Medulla oblongata (tissue), 1 donor: ENCODE results near the gene ADAMTSL4.

Source experiments
- DNase-seq: peaks from one replicate; pipeline ENCODE4 v3.0.0-alpha.2; 2015; ENCODE audit errors: extremely low spot score

The ADAMTSL4 gene

DNA sequence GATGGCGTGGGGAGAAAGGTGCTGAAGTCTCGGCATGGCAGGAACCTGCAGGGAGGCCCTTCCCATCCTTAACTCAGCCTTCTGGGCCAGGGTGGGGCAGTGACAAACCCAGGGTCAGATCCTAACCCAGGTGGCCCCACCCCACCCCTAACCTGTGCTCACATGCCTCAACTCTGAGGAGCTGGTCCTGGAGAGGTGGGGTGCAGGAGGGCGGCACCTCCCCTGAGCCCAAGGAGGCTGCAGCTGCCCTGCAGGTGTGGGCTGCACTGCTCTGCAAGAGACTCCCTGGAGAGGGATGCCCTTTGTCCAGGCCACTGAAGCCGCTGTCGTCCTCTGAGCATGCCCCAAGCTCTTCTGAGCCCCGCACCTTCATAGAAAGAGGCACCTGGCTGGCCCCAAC, 15.2 kb upstream of the ADAMTSL4 start:
- no peak for DNase-seq

DNA sequence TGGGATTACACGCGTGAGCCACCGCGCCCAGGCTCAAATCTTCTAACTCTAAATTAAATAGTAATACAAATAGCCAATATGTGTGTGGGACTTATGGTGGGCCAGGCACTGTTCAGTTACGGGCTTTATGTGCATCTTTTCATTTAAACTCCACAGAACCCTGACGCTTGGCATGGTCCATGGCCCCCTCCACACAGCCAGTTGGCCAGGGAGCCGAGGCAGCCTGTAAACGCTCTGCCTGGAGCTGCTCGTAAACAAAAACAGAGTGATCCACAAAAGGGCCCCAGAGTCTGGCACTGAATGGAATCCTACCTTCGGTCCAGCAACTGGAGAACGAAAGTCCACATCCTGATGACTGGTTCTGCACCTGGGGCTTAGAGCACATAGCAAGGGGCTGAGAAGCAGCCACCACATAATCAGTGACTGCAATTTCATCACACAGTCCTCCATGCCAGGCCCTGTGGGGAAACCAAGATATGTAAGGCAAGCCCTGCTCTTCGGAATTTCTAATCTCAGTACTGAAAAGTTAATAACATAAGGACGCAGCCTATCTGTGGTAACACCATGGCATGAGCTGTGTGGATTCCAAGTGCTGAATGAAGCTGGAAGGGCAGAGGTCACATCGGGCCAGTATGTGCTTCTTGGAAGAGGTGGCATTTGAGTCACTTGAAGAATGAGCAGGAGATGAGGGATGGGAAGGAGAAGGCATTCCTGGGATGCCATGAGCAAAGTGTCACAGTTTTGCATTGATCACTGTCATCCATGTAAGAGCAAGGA, 13.5 kb upstream of the ADAMTSL4 start:
- no peak for DNase-seq

DNA sequence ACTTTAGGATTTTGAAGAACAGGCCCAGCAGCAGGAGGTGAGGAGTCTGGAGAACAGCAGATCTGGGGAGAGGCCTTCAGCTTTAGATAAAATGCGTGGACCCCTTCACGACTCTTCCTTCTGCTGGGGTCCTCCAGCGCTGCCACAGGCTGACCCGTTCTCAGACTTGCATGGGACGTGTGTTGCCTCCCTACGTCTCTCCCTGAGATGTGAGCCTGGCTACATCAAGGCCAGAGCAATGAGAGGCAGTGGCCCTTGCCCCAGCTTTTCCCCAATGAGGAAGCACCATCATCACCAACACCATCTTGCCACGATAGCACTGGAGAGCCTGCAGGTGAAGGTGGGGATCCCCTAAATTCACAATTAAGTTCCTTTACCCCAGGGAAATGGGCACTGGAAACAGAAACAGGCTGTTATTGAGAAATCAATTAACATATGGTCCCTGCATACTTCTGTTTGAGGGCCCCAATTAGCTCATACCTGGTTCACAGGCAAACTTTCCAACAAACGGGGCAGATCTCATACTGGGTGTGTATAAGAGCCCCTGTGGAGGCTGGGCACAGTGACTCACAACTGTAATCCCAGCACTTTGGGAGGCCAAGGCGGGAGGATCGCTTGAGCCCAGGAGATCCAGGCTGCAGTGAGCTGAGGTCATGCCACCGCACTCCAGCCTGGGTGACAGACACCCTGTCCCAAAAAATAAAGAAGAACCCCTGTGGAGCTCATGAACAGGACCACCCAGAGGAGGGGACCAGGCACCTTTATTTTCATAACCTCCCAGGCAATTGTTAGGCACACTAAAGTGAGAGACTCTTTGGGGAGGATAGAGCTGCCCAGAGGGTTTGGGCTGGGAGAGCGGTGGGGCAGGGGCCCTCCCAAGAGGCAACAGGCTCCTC, 12.1 kb upstream of the ADAMTSL4 start:
- DNase-seq: no peak

DNA sequence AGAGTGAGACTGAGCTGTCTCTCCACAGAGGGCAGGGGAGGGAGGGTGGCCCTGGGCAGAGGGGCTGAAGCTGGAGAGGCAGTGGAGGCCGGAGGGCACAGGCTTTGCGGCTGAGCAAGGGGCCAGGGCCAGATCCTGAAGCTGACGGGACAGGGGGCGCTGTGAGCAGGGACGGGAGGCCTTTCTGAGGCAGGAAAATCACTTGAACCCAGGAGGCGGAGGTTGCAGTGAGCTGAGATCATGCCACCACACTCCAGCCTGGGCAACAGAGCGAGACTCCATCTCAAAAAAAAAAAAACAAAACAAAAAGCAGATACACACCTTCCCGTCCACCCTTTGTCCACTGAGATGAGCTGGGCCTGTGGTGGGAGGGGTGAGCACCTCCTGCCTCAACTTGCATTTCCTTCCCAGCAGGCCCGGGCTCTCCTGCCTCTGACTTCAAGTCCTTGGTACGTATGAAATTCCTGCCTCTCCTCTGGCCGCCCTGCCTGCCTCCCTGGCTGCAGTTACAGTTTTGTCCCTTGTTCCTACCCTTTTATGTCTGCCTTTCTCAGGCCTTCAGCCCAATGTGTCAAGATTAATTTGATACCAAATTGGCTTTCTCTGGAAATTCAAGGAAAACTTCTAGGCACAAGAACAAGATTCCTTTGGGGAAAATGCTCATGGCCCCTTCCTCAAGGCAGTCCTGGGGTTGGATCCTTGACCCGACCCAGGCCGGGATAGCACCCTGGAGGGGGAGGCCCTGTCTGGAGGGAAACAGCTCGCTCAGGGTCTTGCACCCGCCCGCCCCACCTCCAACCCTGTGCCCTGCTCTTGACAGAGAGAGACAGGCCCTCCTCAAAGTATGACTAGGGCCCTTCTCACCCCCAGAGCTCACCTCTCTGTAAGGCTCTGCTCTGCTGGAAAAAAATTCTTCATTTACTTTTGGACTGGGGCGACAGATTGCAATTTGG, 11.2 kb upstream of the ADAMTSL4 start:
- no peak for DNase-seq

DNA sequence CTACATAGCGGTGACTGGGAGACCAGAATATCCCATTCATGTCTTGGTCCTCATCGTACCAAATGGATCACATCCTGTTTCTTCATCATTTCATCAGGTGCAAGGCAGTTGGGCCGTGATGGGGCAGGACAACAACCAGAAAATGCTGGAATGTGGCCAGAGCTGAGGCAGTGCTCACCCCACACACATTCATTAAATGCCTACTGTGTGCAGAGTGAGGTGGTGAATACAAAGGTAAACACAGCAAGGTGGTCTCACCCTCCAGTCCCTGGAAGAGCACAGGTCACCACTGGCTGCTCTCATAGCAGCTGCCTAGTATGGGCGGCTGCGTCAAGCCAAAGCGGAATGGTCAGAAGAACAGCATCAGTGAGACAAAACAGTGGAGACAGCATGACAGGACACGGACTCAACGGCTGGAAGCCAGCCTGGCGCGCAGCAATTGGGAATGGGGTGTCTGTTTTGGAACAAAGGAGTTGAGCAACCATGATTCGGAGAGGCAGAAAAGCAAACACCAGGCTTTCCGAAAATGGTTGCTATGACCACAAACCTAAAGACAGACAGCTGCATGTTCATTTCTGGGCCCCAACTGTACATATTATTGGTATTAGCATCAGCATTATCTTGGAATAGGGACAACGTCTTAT, 5.6 kb upstream of the ADAMTSL4 start:
- DNase-seq: no peak

DNA sequence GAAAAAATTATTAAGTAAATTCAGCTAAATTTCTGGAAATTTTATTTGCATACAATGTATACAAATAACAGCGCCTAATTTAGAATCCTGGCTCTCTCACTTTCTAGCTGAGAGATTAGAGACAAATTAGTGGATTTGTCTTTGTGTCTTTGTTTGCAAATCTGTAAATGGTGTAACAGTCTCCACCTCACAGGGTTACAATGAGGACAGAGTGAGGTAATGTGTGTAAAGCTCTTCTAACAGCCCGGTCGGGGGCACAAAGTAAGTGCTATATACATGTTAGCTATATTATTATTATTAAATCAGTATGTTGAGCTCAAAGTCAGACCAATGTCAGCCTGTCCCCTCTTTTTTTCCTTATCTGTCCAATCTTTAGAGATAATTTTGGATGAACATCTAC, 5.0 kb upstream of the ADAMTSL4 start:
- no peak for DNase-seq

DNA sequence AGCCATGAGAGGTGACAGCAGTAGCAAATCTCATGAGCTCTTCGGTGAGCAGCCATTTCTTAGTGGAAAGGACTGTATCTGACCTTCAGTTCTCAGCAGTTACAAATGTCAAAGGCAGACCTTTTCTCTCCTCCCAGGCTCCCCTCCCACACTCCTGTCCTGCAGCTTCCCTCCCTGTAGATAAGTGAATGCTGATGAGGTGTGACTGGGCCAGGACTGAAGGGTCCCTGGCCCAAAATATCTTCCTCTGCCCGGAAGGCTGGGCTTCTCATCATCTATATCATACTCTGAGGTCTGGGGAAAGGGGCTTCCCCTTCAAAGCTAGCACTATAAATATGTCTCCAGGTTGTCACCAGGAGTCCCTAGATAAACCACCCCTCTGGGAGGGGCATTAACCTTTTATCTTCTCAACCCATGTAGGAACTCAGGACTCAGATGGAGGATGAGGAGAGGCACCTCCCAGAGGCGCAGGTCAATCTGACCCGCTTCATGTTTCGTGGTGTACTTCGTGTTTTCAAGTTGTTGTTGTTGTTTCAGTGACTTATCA, 3.6 kb upstream of the ADAMTSL4 start:
- no peak for DNase-seq

DNA sequence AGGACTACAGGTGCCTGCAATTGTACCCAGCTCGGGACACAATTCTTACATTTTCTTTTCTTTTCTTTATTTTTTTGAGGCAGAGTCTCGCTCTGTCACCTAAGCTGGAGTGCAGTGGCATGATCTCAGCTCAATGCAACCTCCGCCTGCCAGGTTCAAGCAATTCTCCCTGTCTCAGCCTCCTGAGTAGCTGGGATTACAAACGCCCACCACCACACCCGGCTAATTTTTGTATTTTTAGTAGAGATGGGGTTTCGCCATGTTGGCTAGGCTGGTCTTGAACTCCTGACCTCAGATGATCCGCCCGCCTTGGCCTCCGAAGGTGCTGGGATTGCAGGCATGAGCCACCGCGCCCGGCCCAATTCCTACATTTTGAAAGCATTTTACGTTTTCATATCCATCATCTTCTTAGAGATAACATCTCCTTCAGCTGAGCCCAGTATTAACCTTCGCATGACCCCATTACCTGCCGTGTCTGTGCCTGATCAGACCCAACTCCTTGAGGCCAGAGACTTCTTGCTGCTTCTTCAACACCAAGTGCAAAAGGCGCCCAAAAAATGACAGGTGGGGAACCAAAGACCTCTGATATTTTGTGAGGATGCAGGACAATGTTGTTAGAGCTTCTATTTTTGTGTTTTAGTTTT, 2.8 kb upstream of the ADAMTSL4 start:
- DNase-seq: no peak

DNA sequence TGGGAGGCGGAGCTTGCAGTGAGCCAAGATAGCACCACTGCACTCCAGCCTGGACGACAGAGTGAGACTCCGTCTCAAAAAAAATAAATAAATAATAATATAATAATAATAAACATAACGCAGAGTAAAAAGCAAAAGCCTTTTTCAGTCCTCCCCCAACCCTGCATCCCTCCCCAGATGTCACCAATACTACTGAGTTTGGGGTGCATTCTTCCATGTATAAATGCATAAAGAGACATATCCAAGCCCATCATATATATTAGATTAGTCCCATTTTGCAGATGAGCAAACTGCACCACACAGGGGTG, 930 bp upstream of the ADAMTSL4 start:
- DNase-seq: no peak

DNA sequence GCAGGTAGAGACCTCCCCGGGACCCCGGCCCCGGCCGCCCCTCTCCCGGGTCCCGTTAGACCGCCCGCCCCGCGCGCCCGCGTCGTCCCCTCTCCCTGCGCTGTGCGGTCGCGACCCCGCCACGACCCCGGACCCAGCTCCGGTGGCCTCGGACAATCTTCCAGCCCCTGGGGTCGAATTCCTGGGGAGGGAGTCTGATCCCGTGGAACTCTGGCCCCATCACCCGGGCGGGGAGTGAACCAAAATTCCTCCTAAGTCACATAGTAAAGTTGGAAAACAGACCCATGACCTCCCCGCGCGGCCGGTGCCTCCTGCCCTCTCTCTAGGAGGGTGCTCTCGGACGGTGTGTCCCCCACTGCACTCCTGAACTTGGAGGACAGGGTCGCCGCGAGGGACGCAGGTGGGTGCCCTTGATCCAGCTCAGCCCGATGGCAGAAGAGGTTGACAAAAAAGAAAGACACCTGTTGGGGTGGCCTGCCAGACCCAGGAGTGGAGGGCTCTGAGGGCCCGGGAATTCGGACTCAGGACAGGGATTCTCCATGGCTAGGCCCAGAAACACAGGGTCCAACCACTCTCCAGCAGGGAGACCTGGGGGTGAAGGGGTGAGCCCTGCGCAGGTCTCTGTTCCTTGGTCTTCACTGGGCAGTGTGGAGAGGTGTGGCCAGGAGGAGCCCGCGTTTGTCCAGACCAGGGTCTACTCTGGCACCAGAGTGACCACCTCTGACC, 451 bp downstream of the ADAMTSL4 start:
- no peak for DNase-seq

DNA sequence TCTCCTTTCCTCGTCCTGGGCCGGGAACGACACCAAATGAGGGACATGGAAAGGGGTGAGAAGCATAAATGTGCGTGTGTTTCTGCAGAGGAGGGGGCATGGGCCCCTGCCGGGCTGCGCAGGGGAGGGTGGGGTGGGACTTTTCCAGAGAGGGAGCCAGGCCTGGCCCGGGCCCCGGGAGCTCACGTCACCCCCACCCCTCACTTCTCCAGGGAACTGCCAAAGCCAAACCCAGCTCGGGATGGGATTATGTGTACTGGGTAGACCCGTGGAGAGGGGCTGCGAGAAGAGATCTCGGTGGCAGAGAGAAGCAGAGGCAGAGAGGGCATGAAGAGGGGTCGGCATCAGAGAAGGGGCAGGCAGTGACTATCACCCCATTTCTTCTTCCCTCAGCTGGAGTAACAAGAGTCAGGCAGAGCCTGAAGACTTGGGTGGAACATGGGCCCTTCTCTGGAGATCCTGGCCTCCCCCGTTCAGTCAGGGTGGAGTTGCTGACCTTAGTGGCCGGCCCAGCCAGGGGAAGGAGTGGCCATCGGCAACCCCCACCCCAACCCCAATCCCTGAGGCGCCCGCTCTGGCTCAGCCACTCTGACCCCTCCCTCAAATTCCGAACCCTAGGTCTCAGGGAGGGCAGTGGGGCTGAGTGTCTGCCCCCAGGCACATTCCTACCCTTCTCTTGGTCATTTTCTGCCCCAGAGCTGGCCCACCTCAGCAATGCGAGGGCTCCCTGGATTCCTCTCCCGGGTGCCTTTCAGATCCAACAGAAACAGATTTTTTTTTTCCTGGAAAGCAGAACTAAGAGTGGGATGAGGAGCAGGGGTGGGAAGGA, 1.2 kb downstream of the ADAMTSL4 start:
- DNase-seq: no peak

DNA sequence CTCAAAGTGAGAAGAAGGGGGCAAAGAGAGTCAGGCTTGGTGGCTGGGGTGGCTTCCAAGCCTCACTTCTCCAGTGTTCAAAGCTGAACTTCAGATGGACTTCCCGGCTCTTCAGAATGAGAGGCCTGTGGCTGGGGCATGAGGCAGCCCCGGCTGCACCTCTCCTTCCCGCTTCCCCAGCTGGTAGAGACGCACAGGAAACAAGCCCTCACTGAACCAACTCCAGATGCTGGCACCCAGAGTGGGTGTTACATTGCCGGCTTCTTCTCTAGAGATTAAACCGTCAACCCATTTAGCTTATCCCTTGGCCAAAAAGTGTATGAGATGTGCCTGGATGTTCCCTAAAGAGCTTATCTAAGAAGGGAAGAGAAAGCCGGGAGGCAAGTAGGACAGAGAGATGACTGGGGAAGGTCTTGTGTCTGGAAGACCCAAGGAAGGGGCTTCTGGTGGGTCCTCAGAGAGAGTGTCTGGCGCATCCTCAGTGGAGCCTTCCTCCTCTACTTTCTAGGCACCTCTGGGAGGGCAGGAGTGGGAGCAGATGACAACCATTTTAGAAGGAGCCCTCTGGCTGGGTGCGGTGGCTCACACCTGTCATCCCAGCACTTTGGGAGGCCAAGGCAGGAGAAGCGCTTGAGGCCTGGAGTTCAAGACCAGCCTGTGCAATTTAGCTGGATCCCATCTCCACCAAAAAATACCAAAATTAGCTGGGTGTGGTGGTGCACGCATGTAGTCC, 2.0 kb downstream of the ADAMTSL4 start:
- DNase-seq: no peak

DNA sequence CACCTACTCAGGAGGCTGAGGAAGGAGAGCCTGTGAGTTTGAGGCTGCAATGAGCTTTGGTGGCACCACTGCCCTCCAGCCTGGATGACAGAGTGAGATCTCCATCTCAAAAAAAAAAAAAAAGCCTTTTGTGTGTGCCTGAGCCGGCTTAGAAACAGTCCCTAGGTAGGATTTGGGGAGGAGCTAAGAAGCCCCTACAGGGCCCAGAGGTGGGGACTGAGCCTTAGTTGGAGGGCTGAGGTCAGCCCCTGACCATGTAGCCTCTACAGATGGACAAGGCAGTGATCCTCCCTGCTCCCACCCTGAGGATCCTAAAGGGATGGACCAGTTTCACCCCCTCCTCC, 2.5 kb downstream of the ADAMTSL4 start:
- no peak for DNase-seq

DNA sequence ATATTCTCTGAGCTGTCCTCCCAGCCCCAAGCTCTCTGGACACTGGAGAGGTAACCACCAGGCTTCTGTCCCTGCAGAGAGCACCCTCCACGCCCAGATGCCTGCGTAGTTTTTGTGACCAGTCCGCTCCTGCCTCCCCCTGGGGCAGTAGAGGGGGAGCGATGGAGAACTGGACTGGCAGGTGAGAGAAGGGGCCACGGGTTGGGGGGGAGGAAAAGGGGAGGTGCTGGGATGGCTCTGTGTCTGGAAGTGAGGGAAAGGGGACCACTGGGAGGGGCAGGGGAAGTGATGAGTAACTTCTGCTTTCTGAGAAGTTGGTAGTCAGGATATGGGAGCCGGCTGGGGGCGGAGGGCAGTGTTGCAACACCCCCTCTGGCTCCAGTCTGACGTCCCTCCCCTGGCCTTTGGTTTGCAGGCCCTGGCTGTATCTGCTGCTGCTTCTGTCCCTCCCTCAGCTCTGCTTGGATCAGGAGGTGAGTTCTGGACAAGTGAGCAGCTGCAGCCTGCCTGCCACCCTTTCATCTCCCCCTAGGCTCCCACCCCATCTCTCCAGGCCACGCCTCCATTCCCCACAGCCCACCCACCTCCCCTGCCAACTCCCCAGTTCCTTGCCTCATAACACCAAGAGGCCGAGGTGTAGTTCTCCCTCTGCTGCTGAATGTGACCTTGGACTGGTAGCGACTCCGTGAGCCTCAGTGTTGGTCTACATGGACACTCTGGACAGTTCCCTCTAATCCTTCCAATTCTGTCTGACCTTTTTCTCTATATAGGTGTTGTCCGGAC, 3.1 kb downstream of the ADAMTSL4 start:
- peak; percentile 71 for DNase-seq

DNA sequence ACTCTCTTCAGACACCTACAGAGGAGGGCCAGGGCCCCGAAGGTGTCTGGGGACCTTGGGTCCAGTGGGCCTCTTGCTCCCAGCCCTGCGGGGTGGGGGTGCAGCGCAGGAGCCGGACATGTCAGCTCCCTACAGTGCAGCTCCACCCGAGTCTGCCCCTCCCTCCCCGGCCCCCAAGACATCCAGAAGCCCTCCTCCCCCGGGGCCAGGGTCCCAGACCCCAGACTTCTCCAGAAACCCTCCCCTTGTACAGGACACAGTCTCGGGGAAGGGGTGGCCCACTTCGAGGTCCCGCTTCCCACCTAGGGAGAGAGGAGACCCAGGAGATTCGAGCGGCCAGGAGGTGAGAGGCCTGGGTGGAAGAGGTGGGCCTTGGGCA, 3.7 kb downstream of the ADAMTSL4 start:
- DNase-seq: no peak

DNA sequence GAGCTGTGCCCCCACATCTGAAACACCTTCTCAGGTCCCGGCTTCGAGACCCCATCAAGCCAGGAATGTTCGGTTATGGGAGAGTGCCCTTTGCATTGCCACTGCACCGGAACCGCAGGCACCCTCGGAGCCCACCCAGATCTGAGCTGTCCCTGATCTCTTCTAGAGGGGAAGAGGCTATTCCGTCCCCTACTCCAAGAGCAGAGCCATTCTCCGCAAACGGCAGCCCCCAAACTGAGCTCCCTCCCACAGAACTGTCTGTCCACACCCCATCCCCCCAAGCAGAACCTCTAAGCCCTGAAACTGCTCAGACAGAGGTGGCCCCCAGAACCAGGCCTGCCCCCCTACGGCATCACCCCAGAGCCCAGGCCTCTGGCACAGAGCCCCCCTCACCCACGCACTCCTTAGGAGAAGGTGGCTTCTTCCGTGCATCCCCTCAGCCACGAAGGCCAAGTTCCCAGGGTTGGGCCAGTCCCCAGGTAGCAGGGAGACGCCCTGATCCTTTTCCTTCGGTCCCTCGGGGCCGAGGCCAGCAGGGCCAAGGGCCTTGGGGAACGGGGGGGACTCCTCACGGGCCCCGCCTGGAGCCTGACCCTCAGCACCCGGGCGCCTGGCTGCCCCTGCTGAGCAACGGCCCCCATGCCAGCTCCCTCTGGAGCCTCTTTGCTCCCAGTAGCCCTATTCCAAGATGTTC, 4.3 kb downstream of the ADAMTSL4 start:
- DNase-seq: no peak

DNA sequence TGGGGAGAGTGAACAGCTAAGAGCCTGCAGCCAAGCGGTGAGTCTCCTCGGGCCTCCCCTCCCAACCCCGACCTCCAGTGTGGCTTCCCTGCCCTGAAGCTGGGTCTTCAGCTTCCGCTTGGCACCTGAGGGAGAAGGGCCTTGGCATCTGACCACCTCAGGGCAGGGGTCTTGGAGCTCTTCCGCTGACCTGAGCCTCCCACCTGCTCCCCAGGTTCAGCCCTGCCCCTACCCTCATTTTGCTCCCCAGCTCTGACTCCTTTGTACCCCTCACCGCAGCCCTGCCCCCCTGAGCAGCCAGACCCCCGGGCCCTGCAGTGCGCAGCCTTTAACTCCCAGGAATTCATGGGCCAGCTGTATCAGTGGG, 4.9 kb downstream of the ADAMTSL4 start:
- no peak for DNase-seq
